MV-4-11 (cell line): Measurements from ENCODE around the gene XPR1.

Source experiments
- DNase-seq: peaks from one replicate; lab custom pipeline; 2025; lab: John Stamatoyannopoulos, UW

The XPR1 gene

DNA sequence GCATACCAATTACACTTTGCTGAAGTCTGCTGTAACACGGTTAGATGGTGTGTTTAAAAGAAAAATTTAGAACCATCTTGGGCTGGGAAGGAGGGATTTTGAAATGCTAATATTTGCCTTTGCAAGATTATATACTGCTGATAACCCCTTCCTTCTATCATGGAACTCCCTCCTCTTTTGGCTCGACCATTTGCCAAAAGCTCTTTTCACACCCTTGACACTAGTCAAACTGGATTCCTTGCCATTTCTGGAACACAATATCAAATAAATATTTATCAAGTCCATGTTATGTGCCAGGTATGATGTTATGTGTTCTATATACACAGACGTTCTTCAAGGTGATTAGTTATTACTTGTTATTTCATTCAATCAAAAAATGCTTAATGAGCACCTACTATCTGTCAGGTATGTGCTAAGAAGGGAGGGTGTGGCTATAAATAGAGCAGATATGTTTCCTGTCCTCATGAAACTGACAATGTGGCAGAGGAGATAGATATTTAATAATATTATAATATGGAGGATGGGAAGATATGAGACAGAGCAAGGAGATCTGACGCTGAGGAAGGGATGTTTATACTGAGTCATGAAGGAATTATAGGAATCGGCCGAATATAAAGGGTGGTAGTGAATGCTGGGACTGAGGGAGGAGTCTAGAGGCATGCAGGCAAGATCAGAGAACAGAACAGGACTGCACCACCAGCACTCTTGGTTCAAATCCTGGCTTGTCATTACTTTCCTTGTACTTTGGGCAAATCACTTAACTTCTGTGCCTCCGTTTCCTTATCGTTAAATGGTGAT lies 16.1 kb upstream of the XPR1 start:
- DNase-seq, result no peak

DNA sequence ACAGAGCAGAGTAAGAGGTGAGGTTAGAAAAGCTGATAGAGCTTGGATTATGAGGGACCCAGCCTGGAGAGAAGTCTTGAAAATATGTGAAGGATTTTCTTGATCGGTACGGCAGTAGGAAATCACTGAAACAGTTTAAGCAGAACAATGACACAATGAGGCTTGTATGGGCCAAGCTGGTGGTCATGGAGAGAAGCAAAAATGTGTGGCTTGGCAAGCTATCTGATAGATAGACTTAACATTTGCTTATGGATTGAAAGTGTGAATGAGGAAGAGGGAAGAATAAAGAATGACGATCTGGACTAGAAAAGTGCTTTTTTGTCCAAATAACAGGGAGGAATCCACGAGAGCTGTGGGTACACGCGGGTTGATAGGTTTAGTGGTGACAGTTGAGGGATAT lies 15.4 kb upstream of the XPR1 start:
- DNase-seq, result no peak

GRCh38 chr1:180617774-180618395 lies 13.9 kb upstream of the XPR1 start:
- peak; percentile 59 for DNase-seq

GRCh38 chr1:180620581-180620980 lies 11.2 kb upstream of the XPR1 start:
- DNase-seq, result no peak

GRCh38 chr1:180622658-180623508 lies 8.9 kb upstream of the XPR1 start:
- no peak for DNase-seq

GRCh38 chr1:180623579-180624347 lies 8.1 kb upstream of the XPR1 start:
- no peak for DNase-seq

- DNase-seq, result no peak
Measured at GRCh38 chr1:180626711-180627110, 5.1 kb upstream of the XPR1 start.

DNA sequence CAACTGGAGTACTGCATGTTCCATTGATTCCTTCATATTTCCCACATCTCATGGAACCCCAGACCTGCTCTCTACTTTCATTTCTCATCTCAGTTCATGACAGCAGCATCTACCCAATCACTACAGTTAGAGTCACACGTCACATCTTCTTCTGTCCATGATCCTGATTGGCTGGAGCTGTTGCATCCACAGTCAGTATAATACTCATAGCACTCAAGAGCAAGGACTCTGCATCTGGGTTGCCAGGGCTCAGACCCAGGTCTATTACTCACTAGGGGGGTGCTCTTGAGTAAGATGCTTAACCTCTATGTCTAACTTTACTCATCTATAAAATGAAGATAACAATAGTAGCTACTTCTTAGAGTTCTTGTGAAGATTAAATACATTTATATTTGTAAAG lies 4.4 kb upstream of the XPR1 start:
- DNase-seq, result no peak

GRCh38 chr1:180628646-180629045 lies 3.2 kb upstream of the XPR1 start:
- DNase-seq, result no peak

DNA sequence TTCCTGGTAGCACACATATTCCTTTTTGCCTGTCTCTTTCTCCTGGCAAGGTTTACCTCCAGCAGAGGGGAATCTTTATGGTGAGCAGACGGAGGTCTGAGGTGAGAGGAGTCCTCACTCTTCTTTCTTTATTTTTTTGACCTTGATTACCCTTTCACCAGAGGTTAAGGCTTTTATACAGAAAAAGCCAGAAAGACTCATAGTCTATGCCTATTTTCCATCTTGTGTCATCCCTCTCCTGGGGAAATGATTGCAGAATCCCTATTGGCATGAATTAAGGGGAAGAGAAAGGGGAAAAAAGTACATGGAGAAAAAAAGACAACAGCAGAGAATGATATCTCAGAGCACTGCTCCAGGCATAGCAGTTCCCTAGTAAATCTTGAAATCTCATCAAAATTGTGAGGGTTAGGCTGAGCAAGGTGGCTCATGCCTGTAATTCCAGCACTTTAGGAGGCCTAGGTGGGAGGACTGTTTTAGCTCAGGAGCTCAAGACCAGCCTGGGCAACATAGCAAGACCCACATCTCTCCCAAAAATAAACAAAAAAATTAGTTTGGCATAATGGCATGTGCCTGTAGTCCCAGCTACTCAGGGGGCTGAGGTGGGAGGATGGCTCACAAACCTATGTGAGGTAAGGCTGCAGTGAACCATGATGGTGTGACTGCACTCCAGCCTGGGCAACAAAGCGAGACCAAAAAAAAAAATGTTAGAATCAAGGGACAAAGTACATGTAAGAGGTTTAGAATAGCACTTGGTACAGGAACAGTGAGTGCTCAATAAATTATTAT lies 1.2 kb upstream of the XPR1 start:
- no peak for DNase-seq

DNA sequence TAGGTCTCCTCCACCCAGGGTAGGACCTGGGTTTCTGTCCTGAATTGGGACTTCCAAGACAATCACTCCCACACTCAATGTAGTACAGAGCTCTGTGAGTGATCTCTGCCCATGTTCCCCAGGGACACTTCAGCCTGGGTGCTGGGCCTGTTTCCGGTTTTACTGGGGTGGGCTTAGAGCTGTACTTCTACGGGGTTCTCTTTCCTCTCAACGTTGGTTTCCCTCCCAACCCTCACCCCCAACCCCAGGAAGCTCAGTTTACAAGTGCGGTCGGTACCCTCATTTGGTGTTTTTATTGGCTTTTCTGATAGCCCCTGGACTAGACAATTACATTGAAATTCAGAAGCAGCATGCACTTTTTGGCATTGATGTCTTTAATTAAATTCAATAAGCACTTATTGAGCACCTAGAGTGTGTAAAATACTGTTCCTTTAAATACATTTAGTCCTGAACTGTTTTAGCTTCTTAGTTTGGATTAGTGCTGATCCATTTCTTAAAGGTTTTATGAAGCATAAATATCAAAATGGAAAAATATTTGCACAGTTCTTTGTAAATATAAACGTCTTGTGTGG lies 542 bp upstream of the XPR1 start:
- DNase-seq, result no peak

DNA sequence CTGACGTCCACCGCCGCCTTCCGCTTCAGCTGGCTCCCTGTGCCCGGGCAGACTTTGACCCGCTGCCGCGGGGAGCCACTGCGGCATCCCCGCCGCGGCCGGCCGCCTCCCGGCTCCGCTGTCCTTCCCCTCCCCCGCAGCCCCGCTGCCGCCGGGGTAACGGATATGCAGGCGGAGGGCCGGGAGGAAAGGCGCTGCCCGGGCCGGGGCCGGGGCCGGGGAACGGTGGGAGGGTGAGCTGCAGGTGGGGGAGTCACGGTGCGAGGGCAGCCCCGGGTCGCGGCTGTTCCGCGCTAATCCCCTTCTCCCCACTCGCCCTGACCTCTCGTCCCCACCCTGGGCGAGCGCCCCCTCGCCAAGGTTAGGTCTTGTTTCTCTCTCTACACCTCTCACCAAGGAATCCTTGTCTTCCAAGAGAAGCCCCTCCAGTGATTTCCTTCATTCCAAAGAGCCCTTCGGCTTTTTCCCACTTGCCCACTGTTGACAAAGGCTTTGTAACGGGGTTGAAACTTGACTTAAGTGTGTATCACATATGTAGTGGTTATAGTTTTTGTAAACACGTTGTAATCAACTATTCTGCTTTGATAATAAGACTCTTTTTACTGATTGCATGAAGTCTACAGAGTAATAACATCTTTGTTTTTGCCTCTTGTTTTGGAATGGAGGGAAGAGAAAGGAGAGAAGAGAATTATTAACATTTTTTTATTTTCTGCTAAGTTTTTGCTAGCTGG lies 669 bp downstream of the XPR1 start:
- no peak for DNase-seq

DNA sequence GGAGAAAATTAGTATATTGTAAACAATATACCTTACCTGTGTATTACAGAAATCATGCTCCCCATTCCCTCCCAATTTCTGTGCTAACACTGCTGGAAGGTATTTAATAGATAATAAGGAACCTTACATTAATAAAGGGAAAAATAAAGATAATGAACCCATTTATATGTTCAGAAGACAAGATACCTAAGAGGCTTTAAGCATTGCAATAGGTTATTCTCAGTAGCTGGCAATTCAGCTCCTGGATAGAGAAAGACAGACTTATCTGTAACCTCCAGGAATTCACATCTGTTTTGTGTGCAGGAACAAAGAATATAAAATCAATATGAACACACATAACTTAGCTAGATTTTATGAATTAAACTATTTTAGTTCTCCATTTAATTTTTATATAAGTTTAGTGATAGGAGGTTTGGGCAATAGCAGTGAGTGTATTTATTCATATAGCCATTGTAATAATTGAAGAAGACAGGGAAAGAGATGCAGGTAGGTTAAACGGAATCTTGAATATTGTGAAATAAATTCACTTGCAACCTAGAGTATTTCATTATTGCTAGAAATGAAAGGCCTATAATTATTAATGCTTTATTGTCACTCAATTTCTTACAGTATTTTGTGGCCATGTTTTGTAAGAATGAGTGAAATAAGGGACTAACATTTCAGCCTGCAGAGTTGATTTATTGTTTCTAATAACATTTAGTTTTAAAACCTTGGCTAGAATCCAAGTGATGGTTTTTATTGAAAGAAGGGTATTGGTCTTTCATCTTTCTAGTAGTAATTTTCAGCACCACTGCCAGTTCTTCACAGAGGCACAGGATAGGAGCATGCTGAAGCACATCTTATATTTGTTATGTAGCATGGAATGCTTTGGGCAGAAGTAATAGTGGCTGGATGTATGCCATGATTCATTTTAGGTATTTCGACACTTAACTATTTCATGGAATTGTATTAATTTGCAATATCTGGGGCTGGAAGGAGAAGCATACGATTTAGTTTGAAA lies 1.5 kb downstream of the XPR1 start:
- DNase-seq, result no peak

DNA sequence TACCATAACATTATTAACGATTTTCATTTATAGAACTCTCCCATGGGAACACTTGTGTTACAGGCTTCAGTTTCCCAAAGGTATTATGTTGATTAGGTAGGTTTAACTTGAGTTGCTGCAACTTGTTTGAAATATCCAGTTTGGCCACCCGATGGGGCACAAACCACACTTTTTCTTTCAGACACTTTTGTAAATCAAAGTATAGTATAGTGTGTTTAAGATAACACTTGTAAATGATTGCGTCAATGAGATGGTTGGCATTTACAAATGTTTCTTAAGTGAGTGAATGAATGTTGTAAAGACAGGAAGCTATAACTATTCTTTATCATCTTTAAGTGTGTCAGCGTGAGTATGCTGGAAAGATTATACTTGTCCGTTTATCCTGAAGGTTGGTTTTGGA lies 4.3 kb downstream of the XPR1 start:
- peak; percentile 24 for DNase-seq

- DNase-seq, result no peak
Measured at GRCh38 chr1:180639871-180640270, 8.0 kb downstream of the XPR1 start.

DNA sequence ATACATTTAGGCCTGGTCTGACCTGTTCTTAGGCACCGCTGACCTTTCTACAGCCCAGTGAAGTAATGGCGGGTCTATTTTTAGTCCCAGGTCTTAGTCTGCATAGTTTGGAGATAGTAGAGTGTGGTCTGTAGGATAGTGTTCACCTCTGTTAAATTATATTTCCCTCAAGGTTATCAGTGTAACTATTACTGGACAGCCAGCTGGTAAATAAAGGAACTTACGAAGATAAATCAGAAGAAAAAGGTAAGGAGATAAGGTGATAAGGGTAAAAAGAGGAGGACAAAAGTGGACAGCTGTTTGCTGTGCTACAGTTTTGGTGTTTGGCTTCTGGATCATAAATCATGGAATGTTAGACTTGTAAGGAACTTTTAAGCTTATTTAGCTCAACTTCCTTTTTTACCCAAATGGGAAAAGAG lies 8.7 kb downstream of the XPR1 start:
- DNase-seq, result no peak

GRCh38 chr1:180641662-180642061 lies 9.8 kb downstream of the XPR1 start:
- no peak for DNase-seq

- no peak for DNase-seq
Measured at GRCh38 chr1:180642781-180643180, 11.0 kb downstream of the XPR1 start.

- no peak for DNase-seq
Measured at GRCh38 chr1:180643693-180644092, 11.9 kb downstream of the XPR1 start.
